NCI-H526 treated with DMSO at 0.1 percent for 48 hours (cell line): ENCODE data around the gene OR51G2.
"Not testable (repeated sequence)": the region's sequence is repeated elsewhere in the genome, so short reads cannot be mapped to it uniquely, and the experiment has no call there.

Experiments
- DNase-seq: peaks from one replicate; lab custom pipeline; 2025; lab: John Stamatoyannopoulos, UW

Gene OR51G2

DNA sequence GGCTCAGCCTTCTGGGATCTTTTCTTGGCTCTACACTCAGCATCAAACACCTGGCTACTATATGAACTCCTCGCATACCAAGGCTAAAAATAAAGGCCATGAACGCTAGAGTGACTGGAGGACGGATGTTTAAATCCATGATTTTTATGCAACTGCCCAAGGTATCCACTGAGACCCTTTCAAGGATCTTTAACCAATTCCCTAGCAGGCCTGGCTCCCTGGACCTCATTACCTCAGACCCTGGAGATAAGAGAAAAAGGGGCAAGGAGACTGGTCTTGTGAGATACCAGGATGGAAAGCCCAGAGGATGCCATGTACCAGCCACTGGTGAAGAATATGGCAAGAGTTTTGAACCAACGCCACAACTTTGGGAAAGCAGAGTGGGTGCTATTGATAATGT lies at the start of gene OR51G2:
Gene OR51G2, minus strand, starts transcription at position 101 of the 400 bp plus-strand sequence. CDS start 3,687 bp downstream, outside the sequence.
- DNase-seq = no peak

DNA sequence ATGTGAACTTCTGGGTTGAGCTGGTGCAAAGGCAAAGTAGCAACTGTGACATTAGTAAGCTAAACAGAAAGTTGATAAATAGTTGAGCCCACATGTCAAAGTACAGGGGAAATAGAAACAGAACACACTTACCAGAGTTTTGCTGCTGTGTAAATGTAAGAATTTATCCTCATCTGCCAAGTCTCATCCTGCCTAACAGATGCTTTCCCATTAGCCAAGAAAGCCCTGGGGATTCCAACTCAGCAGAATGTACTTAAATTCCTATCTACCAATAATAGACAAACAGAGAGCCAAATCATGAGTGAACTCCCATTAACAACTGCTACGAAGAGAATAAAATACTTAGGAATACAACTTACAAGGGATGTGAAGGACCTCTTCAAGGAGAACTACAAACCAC lies 43.7 kb upstream of the OR51G2 start:
- DNase-seq = no peak

DNA sequence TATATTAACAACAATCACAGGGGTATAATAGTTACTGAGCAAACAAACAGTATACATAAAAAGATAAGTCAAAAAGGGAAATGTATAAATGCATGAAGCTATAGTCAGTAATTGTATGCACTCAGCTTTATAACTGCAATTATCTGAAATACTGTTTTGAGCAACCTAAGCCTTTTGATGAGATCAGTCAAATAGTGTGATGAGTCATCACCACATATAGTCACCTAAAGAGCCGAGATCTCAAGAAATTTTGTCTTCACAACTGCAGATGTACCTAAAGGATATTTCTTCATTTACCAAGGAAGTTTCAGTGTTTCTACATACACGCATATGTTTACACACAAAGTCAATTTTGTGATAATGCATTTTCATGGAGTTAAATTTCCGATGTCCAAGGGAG lies 41.7 kb upstream of the OR51G2 start:
- DNase-seq = no peak

DNA sequence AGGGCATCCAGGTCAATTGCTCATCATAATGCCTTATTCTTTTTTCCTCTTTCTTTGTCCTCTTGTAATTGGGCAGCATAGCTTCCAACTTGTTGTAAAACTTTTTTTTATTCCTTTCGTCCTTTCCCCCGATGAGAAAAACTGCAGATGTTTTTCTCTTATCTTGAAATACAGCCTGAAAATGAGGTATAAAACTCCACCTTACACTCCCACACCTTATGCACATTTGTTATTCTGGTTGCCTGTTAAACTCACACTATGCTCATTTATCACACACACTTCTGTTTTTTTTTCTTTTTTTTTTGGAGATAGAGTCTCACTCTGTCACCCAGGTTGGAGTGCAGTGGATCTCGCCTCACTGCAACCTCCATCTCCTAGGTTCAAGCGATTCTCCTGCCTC lies 38.2 kb upstream of the OR51G2 start:
- no peak for DNase-seq

GRCh38 chr11:4955613-4956012 lies 36.5 kb upstream of the OR51G2 start, which contains the start of gene OR51A2:
Gene OR51A2 (minus strand): TSS chr11:4955713. CDS start chr11:4955713, 0 bp downstream.
- not testable (repeated sequence) for DNase-seq

DNA sequence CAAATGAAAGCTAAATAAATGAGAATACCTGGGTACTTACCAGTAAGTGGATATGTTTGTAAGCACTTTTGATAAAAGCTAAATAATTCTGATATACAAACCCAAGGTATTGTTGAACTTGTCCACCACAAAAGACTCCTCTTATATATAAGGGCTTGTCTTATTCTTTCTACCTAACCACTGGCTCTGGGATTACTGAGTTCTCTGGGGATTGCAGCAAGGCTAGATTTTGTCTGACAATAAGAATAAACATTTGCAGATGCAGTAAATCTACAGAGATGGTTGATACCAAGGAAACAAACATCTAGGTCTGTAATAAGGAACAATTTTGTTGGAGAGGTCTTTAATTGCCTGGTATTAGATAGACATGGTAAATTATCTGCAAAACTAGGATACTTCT lies 28.4 kb upstream of the OR51G2 start, which contains the start of gene OR51A4:
Gene OR51A4, minus strand, starts transcription at position 101 of the 400 bp plus-strand sequence. CDS start 505 bp downstream, outside the sequence.
- DNase-seq = no peak

DNA sequence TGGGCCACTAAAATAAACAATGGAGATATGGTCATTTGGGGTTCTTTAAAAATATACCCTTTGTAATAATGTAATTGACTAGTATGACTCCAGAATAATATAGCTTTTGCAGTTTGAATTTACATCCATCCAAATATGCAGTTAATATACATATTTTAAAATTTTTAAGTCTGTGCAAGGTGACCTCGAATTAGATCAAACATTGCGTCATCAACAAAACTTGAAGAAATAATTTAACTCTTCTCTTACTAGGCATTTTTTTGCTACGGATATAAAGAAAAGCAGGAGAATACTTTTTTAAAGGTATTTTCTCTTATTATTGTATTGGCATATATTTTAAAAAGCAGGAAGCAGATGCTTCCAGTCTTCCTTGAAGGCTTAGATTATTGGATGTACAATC lies 17.6 kb upstream of the OR51G2 start:
- DNase-seq = no peak

DNA sequence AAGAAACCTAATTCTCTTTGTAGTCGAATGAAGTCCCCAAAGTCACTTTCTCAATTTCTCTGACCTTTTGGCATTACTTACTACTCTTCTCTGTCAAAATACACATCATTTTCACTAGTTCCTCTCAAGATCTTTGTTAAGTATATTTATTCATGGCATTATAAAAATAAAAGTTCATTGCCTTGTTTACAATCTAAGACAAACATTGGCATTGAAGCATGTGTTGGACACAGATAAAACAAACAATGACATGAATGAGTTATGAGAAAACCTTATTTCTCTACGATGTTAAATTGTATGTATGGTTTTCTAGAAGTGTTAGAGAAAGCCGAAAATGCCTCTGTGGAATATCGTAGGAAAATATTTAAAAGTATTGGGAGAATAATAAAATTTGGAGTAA lies 13.6 kb upstream of the OR51G2 start:
- DNase-seq = no peak

- DNase-seq = no peak
Measured at GRCh38 chr11:4926608-4927007, 7.5 kb upstream of the OR51G2 start.

DNA sequence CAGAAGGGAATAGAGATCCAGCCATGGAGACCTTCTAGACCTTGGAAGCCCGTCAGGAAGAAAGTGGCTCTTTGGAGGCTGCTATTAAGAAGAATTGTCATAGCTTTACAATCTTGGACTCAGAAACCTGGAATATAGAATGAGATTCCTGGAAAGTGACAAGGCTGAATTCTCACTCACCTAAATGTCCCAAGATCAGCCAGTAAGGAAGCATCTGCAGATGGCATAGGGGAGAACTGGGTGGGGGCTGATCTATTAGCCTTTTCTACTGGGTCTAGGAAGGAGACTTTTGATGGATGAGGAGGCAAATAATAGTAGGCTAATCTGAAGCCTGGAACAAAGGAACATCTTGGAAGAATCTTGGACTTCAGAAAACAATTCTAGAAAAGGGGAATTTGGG lies 5.1 kb upstream of the OR51G2 start, which contains the start of gene OR51G1:
Gene OR51G1, minus strand, starts transcription at position 101 of the 400 bp plus-strand sequence. Its CDS starts 0 bp downstream, at position 101.
- DNase-seq = no peak

DNA sequence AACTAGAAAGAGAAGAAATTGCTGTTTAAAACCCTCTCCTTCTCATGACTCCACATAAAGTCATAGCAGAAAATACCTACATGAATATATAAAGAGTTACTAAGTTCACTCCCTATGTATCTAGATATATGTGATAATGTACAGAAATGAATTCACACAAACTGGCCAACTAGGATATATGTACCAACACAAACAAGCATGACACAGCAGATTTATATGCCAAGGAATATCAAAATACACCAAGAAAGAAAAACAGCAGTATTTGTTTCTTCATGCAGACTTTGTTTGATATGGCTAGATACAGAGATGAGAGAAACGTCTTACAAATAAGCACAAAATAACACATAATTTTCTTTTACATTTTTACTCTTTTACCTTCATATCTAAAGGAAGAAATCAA lies 3.2 kb upstream of the OR51G2 start:
- DNase-seq = no peak

DNA sequence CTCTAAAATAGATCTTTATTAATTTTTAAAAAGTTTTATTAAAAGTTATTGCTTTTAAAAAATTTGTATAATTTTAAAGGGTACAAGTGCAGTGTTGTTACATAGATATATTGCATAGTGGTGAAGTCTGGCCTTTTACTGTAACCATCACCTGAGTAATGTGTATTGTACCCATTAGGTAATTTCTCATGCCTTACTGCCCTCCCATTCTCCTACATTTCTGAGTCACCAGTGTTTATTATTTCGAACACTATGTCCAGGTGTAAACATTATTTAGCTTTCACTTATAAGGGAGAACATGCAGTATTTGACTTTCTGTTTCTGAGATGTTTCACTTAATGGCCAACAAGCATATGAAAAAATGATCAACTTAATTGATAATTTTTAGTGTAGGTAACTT lies 2.6 kb upstream of the OR51G2 start:
- no peak for DNase-seq

DNA sequence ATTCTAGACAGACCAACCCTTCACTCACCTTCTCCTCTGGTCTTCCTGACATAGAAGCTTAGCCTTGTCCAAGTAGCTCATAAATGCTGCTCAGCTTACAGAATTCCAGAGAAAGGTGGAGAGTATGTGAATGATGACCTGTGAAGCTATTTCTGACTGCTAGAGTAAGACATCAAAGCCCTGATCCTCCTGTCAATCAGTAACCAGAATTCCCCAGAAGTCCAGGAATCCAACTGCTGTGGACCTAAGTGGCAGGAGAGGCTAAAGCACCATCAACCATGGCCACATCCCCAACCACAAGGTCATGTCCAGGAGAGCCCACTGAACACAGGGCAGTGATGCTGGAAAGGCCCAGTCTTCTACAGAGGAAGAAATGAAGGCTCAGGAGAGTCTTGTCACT lies 2.6 kb downstream of the OR51G2 start:
- DNase-seq = no peak

DNA sequence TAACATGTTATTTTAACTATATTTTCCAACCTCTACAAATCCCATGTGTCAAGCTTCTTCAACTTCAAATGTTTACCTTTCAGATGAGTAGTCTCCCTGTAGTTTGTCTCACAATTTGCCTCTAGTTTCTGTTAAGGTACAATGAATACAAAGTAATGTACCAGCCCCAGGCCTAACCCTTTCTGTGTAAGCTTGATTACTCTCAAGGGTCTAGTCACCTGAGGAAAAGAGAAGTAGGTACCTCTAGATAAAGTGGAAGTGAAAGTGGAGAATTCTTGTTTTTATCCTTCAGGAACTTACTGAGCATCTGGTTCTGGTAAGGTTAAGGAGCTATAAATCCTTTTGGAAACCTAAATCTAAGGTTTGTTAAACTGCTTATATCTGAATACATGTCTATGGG lies 15.7 kb downstream of the OR51G2 start, which contains the start of gene OR51A7:
Gene OR51A7, plus strand, starts transcription at position 300 of the 400 bp plus-strand sequence. CDS start 3,587 bp downstream, outside the sequence.
- DNase-seq = no peak

- DNase-seq = no peak
Measured at GRCh38 chr11:4891996-4892640, 27.0 kb downstream of the OR51G2 start.

DNA sequence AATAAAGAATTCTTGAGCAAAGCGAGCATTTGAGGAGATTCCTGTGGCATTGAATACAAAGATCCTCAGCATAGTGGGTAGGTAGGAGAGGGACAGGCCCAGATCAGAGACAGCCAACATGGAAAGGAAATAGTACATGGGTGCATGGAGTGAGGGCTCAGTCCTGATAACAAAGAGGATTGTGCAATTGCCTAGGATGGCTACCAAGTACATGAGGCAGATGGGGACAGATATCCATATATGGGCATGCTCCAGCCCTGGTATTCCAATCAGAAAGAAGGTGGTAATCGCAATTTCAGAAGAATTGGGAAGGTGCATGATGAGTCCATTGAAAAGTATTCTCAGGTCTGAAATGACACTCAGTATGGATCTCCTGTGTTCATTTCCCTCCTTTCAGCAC lies 28.9 kb downstream of the OR51G2 start:
- no peak for DNase-seq

GRCh38 chr11:4887591-4887990 lies 31.6 kb downstream of the OR51G2 start:
- no peak for DNase-seq

DNA sequence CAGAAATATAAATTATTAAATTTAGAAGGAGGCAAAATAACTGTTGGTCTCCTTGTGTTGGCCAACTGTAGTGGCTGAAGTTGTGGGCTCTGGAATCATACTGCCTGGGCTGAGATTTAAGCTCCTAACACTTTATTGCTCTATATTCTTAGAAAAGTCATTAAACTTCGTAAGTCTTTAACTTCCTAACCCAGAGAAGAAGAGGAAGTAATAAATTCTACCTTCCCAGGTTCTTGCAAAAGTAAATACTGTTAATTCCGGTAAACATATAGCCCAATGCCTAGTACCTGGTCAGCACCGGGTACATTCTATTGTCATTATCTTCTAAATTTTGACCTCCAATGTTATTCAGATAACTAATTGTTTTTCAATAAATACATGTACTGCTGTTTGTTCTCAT lies 33.0 kb downstream of the OR51G2 start:
- no peak for DNase-seq

GRCh38 chr11:4884361-4884760 lies 34.8 kb downstream of the OR51G2 start:
- DNase-seq = no peak

- no peak for DNase-seq
Measured at GRCh38 chr11:4882543-4882942, 36.6 kb downstream of the OR51G2 start.

DNA sequence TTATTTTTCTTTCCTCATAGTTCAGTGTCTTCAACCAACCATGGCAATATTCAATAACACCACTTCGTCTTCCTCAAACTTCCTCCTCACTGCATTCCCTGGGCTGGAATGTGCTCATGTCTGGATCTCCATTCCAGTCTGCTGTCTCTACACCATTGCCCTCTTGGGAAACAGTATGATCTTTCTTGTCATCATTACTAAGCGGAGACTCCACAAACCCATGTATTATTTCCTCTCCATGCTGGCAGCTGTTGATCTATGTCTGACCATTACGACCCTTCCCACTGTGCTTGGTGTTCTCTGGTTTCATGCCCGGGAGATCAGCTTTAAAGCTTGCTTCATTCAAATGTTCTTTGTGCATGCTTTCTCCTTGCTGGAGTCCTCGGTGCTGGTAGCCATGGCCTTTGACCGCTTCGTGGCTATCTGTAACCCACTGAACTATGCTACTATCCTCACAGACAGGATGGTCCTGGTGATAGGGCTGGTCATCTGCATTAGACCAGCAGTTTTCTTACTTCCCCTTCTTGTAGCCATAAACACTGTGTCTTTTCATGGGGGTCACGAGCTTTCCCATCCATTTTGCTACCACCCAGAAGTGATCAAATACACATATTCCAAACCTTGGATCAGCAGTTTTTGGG lies 37.2 kb downstream of the OR51G2 start, which contains the start of gene OR51T1:
Gene OR51T1, plus strand, starts transcription at position 41 of the 641 bp plus-strand sequence. Its CDS starts 0 bp downstream, at position 41.
- no peak for DNase-seq

GRCh38 chr11:4881188-4881587 lies 38.0 kb downstream of the OR51G2 start:
- no peak for DNase-seq

DNA sequence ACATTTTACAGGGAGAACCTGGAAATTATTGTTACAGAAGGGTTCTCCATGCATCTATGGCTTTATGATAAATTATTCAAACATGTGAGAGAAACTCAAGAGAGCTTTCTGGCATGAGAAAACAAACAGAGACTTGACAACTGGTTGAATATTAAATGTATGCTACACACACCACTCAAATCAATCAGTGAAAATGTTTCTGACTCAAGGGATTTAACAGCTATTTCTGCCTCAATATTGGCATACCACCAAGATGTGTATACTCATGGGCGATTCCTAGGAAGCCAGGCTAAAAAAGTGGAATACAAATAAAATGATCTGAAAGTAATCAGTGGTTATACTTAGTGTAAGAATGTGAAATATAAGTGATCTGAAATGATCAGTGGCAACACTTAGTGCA lies 53.3 kb downstream of the OR51G2 start:
- no peak for DNase-seq
